BJ (cell line): ENCODE data around the gene WIZ. TPM values are rescaled to one million over a fixed set of nuclear protein-coding genes. Genes with fewer than 3 reads are reported as not detected.

Source experiments
- CTCF ChIA-PET: fragments of 350-600 bp; formaldehyde crosslinking; extraction: SDS; loops from one replicate; lab custom pipeline; 2021; ENCODE audit warnings: antibody characterized with exemption, inconsistent platforms; lab: Yijun Ruan, JAX
- POLR2A ChIA-PET: fragments of 300-600 bp; sonication (Branson Sonifier 250); formaldehyde crosslinking; extraction: SDS; loops from one replicate; lab custom pipeline; 2021; ENCODE audit warnings: antibody characterized with exemption; lab: Charles Lee
- DNase-seq: peaks from one replicate; pipeline ENCODE4 v3.0.0-alpha.2; 2011; ENCODE audit warnings: low read depth
- H3K27me3 ChIP-seq: 2 replicates; pipeline ENCODE4 v1.6.0; 2011; ENCODE audit warnings: low read length; ENCODE audit not compliant: control insufficient read depth, insufficient read depth
- H3K36me3 ChIP-seq: 2 replicates; pipeline ENCODE4 v1.5.1; 2011; ENCODE audit warnings: low read length; ENCODE audit not compliant: control insufficient read depth, insufficient read depth
- H3K4me3 ChIP-seq: 2 replicates; pipeline ENCODE4 v1.5.1; 2011; ENCODE audit warnings: low read depth, mild to moderate bottlenecking, control low read depth, low read length
- polyA plus RNA-seq: library from polyadenylated mRNA; depleted of rRNA; stranded (reverse); fragments of >200 nt; gene quantifications from 2 replicates; pipeline ENCODE4 v1.2.3, GENCODE V29; 2011; rRNA removed
- small RNA-seq: library from RNA; depleted of rRNA; stranded (forward); fragments of <200 nt; gene quantifications from one replicate; pipeline ENCODE3, GENCODE V24; 2012; ENCODE audit warnings: low replicate concordance, low read depth; ENCODE audit not compliant: insufficient read length
- TF ChIP-seq, protein P1 (sequence below): IDR thresholded peaks from 2 replicates; pipeline ENCODE4 v1.5.1; 2011; ENCODE audit warnings: low read depth, mild to moderate bottlenecking, control low read depth, inconsistent platforms, low read length, moderate library complexity; ENCODE audit not compliant: insufficient read depth

The WIZ gene
- polyA plus RNA-seq, 1 experiment, result 10.9 TPM

DNA sequence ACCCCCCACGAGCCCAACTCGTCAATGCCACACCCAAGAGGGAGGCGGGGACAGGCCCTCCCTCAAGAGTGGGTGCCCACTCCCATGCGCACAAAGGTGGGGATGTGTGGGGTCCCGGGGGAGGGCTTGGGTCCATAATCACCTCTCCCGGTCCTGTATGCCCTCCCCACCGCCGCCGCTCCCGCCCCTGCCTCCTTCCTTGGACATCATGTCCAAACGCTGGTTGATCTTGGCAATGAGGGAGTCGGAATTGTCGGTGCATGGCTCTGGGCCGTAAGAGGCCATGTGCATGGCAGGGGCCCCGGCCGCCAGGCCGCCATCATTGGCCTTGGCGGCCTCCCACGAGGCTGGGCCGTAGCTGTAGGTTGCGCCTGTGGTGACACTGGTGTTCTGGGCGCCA is 76.1 kb downstream of the WIZ start:
- POLR2A ChIA-PET, result no interaction called here
- Histone ChIP-seq H3K27me3 (no peaks in the 10 kb centered on the region), H3K4me3 (no peak overlapping the region), H3K36me3 (peaks cover 41% of the 10 kb centered on the region)
- CTCF ChIA-PET, result interaction anchor here (0.8 kb wide), 1 partner anchor 46 kb away, joined by 3 read pairs; no protein-coding TSS in a partner anchor
- no peak for DNase-seq
- TF ChIP-seq, protein P1, sequence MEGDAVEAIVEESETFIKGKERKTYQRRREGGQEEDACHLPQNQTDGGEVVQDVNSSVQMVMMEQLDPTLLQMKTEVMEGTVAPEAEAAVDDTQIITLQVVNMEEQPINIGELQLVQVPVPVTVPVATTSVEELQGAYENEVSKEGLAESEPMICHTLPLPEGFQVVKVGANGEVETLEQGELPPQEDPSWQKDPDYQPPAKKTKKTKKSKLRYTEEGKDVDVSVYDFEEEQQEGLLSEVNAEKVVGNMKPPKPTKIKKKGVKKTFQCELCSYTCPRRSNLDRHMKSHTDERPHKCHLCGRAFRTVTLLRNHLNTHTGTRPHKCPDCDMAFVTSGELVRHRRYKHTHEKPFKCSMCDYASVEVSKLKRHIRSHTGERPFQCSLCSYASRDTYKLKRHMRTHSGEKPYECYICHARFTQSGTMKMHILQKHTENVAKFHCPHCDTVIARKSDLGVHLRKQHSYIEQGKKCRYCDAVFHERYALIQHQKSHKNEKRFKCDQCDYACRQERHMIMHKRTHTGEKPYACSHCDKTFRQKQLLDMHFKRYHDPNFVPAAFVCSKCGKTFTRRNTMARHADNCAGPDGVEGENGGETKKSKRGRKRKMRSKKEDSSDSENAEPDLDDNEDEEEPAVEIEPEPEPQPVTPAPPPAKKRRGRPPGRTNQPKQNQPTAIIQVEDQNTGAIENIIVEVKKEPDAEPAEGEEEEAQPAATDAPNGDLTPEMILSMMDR, result no peak

DNA sequence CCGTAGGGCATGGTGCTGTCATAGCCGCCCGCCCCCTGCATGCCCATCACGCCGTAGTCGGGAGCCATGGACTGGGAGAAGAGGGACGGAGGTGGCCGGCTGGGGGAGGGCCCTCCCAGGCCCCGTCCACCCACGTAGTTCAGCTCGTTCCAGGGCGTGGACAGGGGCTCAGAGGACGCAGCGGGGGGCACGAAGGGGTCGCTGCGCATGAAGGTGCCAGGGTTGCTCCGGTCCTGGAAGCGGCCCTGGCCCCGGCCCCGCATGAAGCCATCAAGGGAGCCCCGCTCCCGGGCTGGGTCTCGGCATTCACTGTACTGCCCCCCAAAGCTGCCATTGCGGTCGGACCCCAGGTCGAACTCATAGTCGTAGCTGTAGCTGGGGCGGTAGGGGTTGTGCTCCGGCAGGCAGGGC is 76.9 kb downstream of the WIZ start:
- Histone ChIP-seq H3K36me3 (peaks cover 48% of the 10 kb centered on the region), H3K27me3 (no peaks in the 10 kb centered on the region), H3K4me3 (no peak overlapping the region)
- DNase-seq, result no peak
- CTCF ChIA-PET, result interaction anchor here (0.8 kb wide), 1 partner anchor 47 kb away, joined by 3 read pairs; no protein-coding TSS in a partner anchor
- TF ChIP-seq, protein P1, result no peak
- POLR2A ChIA-PET, result no interaction called here

DNA sequence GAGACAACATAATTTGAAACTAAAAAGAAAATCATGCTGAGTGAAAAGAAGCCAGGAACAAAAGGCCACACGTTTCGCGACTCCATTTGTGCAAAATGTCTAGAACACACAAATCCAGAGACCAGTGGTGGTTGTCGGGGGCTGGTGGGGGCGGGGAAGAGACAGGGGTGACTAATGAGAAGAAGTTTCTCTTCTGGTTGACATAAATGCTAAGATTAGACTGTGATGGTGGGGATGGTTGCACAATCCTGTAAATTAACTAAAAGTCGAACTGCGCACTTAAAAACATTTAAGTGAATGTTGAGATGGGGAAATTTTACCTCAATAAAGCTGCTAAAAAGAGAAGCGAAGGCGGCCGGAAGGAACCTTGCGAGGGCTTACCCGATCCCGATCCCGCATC is 77.3 kb downstream of the WIZ start:
- Histone ChIP-seq H3K36me3 (peaks cover 52% of the 10 kb centered on the region), H3K27me3 (no peaks in the 10 kb centered on the region), H3K4me3 (no peak overlapping the region)
- ChIA-PET POLR2A (no interaction called here), CTCF (interaction anchor here (0.9 kb wide), 1 partner anchor 107 kb away, joined by 3 read pairs; no protein-coding TSS in a partner anchor)
- TF ChIP-seq, protein P1, result no peak
- no peak for DNase-seq

DNA sequence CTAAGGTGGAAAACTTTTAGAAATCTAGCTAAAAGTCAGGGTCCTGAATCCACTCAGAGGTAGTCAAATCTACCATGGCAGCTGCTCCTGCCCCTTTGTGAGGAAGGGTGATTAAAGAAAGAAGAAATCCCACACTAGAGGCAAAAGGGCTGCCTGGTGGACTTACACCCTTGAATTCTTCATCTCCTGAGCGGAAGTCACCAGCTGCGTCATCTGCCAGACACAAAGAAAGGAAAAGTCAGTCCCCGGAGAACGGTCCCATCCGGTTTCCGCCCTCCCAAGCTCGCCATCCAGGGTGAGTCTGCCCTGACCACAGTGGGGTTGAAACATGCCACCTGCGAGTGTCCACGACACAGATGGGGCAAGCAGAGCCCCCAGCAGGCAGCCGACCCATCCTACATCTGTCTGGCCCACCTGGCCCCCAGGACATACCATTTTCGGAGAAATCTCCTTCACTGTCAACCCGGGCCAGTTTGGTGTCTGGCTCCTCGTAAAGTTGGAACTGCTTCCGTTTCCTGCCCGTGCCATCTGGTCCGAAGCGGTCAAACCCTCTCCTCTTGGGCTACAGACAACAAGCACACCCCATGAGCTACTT is 77.9 kb downstream of the WIZ start:
- no peak for DNase-seq
- CTCF ChIA-PET, result interaction anchor here (0.9 kb wide), 1 partner anchor 106 kb away, joined by 3 read pairs; no protein-coding TSS in a partner anchor
- Histone ChIP-seq H3K4me3 (no peak overlapping the region), H3K36me3 (peaks cover 55% of the 10 kb centered on the region), H3K27me3 (no peaks in the 10 kb centered on the region)
- POLR2A ChIA-PET, result interaction anchor here (0.5 kb wide), 1 partner anchor 177 kb away, joined by 9 read pairs; no protein-coding TSS in a partner anchor
- TF ChIP-seq, protein P1, result no peak

DNA sequence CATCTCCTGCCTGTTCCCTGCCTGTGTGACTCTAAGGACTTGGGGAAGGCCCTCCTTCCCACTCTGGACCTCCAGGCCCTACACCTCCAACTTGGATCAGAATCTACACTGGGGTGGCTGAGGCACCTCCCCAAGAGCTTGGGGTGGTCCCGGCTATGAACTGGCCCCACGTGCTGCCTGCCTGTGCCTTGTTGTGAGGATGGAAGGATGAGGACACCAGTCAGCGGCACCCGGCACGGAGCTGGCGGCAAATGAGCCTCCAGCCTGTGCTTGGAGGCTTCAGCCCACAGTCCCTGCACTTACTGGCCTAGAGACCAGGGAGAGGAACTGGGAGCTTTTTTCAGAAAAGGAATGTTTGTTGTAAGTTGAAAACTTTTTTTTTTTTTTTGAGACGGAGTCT is 78.6 kb downstream of the WIZ start:
- Histone ChIP-seq H3K27me3 (no peaks in the 10 kb centered on the region), H3K4me3 (no peak overlapping the region), H3K36me3 (peaks cover 55% of the 10 kb centered on the region)
- TF ChIP-seq, protein P1, result no peak
- ChIA-PET POLR2A (interaction anchor here (0.5 kb wide), 1 partner anchor 176 kb away, joined by 9 read pairs; no protein-coding TSS in a partner anchor), CTCF (no interaction called here)
- no peak for DNase-seq

Small RNAs within 50 kb of the gene (small RNA-seq; reads per million reads assigned to genes)
- gene MIR1470, result not detected

Other genes starting within 250 kb of the WIZ start
- gene NOTCH3, start 249.0 kb downstream of the WIZ start, polyA plus RNA-seq, result 13.3 and 37.6 TPM in 2 replicates
- gene EPHX3, start 217.5 kb downstream of the WIZ start, polyA plus RNA-seq, result 0.04 and 0.05 TPM in 2 replicates
- 6.1 and 9.5 TPM in 2 replicates for gene BRD4, start 117.4 kb downstream of the WIZ start, polyA plus RNA-seq
- 10.3 and 11.2 TPM in 2 replicates for gene AKAP8, start 70.2 kb downstream of the WIZ start, polyA plus RNA-seq
- gene AKAP8L, start 31.0 kb downstream of the WIZ start, polyA plus RNA-seq, result 25.8 and 27.5 TPM in 2 replicates
- 0.04 TPM in 1 of 2 replicates, not detected in the other for gene RASAL3, start 14.6 kb upstream of the WIZ start, polyA plus RNA-seq
- not detected in 2 replicates for gene PGLYRP2, start 29.5 kb upstream of the WIZ start, polyA plus RNA-seq
- gene CYP4F22, start 58.6 kb upstream of the WIZ start, polyA plus RNA-seq, result not detected in 2 replicates
- gene CYP4F8, start 165.3 kb upstream of the WIZ start, polyA plus RNA-seq, result not detected in 2 replicates
- gene CYP4F3, start 190.9 kb upstream of the WIZ start, polyA plus RNA-seq, result not detected in 2 replicates
- gene CYP4F12, start 223.1 kb upstream of the WIZ start, polyA plus RNA-seq, result not detected in 2 replicates